IMR-90 (cell line): Measurements from ENCODE around the gene TMEM92. TPM values are rescaled to one million over a fixed set of nuclear protein-coding genes. Genes with fewer than 3 reads are reported as not detected.
A peak's percentile ranks its signal among the peaks of the same experiment; 100 is the strongest.

Experiments
- ATAC-seq: fragments of 200-7000 bp; cut with Tn5 transposase; 2 replicates; pipeline ENCODE4 v1.9.1; 2020; ENCODE audit warnings: low read depth, mild to moderate bottlenecking, moderate library complexity
- BruUV-seq: library from RNA; stranded (reverse); fragments of 400-500 nt; replicated peaks from 2 replicates; lab custom pipeline; 2021; lab: Mats Ljungman, UMichigan
- CTCF ChIA-PET: fragments of 300-600 bp; formaldehyde crosslinking; extraction: SDS; loops from one replicate; lab custom pipeline; 2021; ENCODE audit warnings: antibody characterized with exemption; lab: Yijun Ruan, JAX
- POLR2A ChIA-PET: fragments of 300-600 bp; sonication (Branson Sonifier 250); formaldehyde crosslinking; loops from one replicate; lab custom pipeline; 2022; ENCODE audit warnings: antibody characterized with exemption; ENCODE audit not compliant: unreplicated experiment; lab: Charles Lee
- DNase-seq: peaks from one replicate; pipeline ENCODE4 v3.0.0; 2013
- H2AFZ ChIP-seq: replicated peaks from 2 replicates; pipeline ENCODE3; 2013; ENCODE audit warnings: low read length, mild to moderate bottlenecking; ENCODE audit not compliant: poor library complexity
- H2AK5ac ChIP-seq: 2 replicates; pipeline ENCODE4 v1.6.1; 2013; ENCODE audit warnings: low read depth, low read length, inconsistent platforms
- H2AK9ac ChIP-seq: replicated peaks from 2 replicates; pipeline ENCODE3; 2013; ENCODE audit warnings: mild to moderate bottlenecking, low read depth, low read length, moderate library complexity; ENCODE audit not compliant: poor library complexity
- H2BK120ac ChIP-seq: 2 replicates; pipeline ENCODE4 v1.6.1; 2013; ENCODE audit warnings: low read depth, low read length, inconsistent platforms
- H2BK15ac ChIP-seq: 3 replicates; pipeline ENCODE4 v1.6.1; 2013; ENCODE audit warnings: low read depth, low read length, inconsistent platforms
- H2BK20ac ChIP-seq: 2 replicates; pipeline ENCODE4 v1.6.1; 2013; ENCODE audit warnings: low read depth, mild to moderate bottlenecking, inconsistent platforms, low read length, moderate library complexity
- H2BK5ac ChIP-seq: 2 replicates; pipeline ENCODE4 v1.6.1; 2013; ENCODE audit warnings: mild to moderate bottlenecking, low read depth, low read length, inconsistent platforms; ENCODE audit not compliant: poor library complexity, severe bottlenecking
- H3K14ac ChIP-seq: replicated peaks from 2 replicates; pipeline ENCODE4 v1.6.1; 2013; ENCODE audit warnings: low read depth, low read length, inconsistent platforms
- H3K18ac ChIP-seq: 2 replicates; pipeline ENCODE4 v1.6.1; 2013; ENCODE audit warnings: low read depth, low read length, control low read depth
- H3K23ac ChIP-seq: 2 replicates; pipeline ENCODE4 v1.6.1; 2013; ENCODE audit warnings: low read depth, low read length, inconsistent platforms
- H3K27ac ChIP-seq: 2 replicates; pipeline ENCODE4 v1.5.1; 2013; ENCODE audit warnings: mild to moderate bottlenecking, control low read depth, low read length; ENCODE audit not compliant: insufficient read depth
- H3K27me3 ChIP-seq: 2 replicates; pipeline ENCODE4 v1.6.1; 2013; ENCODE audit warnings: low read length; ENCODE audit not compliant: control insufficient read depth, insufficient read depth
- H3K36me3 ChIP-seq: 2 replicates; pipeline ENCODE4 v1.6.1; 2013; ENCODE audit warnings: low read length, mixed read lengths; ENCODE audit not compliant: control insufficient read depth, insufficient read depth
- H3K4ac ChIP-seq: 2 replicates; pipeline ENCODE4 v1.6.1; 2013; ENCODE audit warnings: low read depth, low read length, inconsistent platforms
- H3K4me1 ChIP-seq: 2 replicates; pipeline ENCODE4 v1.6.1; 2013; ENCODE audit warnings: low read length, mixed read lengths; ENCODE audit not compliant: control insufficient read depth, insufficient read depth
- H3K4me2 ChIP-seq: 2 replicates; pipeline ENCODE4 v1.6.1; 2013; ENCODE audit warnings: low read depth, mild to moderate bottlenecking, control low read depth, low read length, moderate library complexity
- H3K4me3 ChIP-seq: 2 replicates; pipeline ENCODE4 v1.5.1; 2013; ENCODE audit warnings: low read depth, mild to moderate bottlenecking, control low read depth, low read length, moderate library complexity; ENCODE audit not compliant: insufficient read depth
- H3K56ac ChIP-seq: 2 replicates; pipeline ENCODE4 v1.6.1; 2013; ENCODE audit warnings: low read length, inconsistent platforms; ENCODE audit not compliant: insufficient read depth; ENCODE audit errors: extremely low read depth
- H3K79me1 ChIP-seq, 2 experiments: 2 replicates each; pipeline ENCODE4 v1.6.1; 2013; ENCODE audit warnings: low read length in 2 of 2, inconsistent platforms in 1 of 2, low read depth in 1 of 2
- H3K9ac ChIP-seq: 2 replicates; pipeline ENCODE4 v1.6.1; 2013; ENCODE audit warnings: low read depth, low read length, control low read depth
- H3K9me1 ChIP-seq: 2 replicates; pipeline ENCODE4 v1.6.1; 2013; ENCODE audit warnings: low read length, inconsistent platforms; ENCODE audit not compliant: insufficient read depth
- H3K9me3 ChIP-seq: 2 replicates; pipeline ENCODE4 v1.6.1; 2013; ENCODE audit warnings: low read length; ENCODE audit not compliant: control insufficient read depth, insufficient read depth
- H4K20me1 ChIP-seq: 2 replicates; pipeline ENCODE4 v1.6.1; 2013; ENCODE audit warnings: low read length, inconsistent platforms; ENCODE audit not compliant: insufficient read depth
- H4K5ac ChIP-seq: 2 replicates; pipeline ENCODE4 v1.6.1; 2013; ENCODE audit warnings: mild to moderate bottlenecking, low read depth, low read length, control low read depth
- H4K8ac ChIP-seq, 2 experiments: 2 replicates each; pipeline ENCODE4 v1.6.1; 2013; ENCODE audit warnings: low read depth in 2 of 2, low read length in 2 of 2, control low read depth in 1 of 2, inconsistent platforms in 1 of 2
- H4K91ac ChIP-seq: 2 replicates; pipeline ENCODE4 v1.6.1; 2013; ENCODE audit warnings: low read depth, low read length, inconsistent platforms; ENCODE audit not compliant: insufficient read depth
- BHLHE40 ChIP-seq: fragments of 150-350 bp; IDR thresholded peaks from 2 replicates; pipeline ENCODE4 v1.6.1; 2016; ENCODE audit warnings: mild to moderate bottlenecking, low read depth, low read length
- CEBPB ChIP-seq: IDR thresholded peaks from 2 replicates; pipeline ENCODE4 v1.6.1; 2012; ENCODE audit warnings: low read depth, low read length, improper control_type of control experiment
- CHD1 ChIP-seq: IDR thresholded peaks from 2 replicates; pipeline ENCODE4 v1.6.1; 2012; ENCODE audit warnings: low read depth, low read length, improper control_type of control experiment
- CTCF ChIP-seq: conservative IDR thresholded peaks from 2 replicates; pipeline ENCODE4 v1.5.1; 2012; ENCODE audit warnings: mild to moderate bottlenecking, low read depth, low read length, improper control_type of control experiment
- ELK1 ChIP-seq: fragments of 150-350 bp; IDR thresholded peaks from 2 replicates; pipeline ENCODE4 v1.6.1; 2016; ENCODE audit warnings: low read depth, mild to moderate bottlenecking, low read length, moderate library complexity, borderline replicate concordance
- FOS ChIP-seq: fragments of 150-350 bp; IDR thresholded peaks from 2 replicates; pipeline ENCODE4 v1.6.1; 2016; ENCODE audit warnings: low read depth, low read length
- MAFK ChIP-seq: IDR thresholded peaks from 2 replicates; pipeline ENCODE4 v1.6.1; 2012; ENCODE audit warnings: low read depth, low read length, improper control_type of control experiment
- MAZ ChIP-seq: IDR thresholded peaks from 2 replicates; pipeline ENCODE4 v1.6.1; 2012; ENCODE audit warnings: low read depth, mild to moderate bottlenecking, low read length, improper control_type of control experiment, moderate library complexity, borderline replicate concordance
- MXI1 ChIP-seq: IDR thresholded peaks from 2 replicates; pipeline ENCODE4 v1.6.1; 2012; ENCODE audit warnings: low read depth, mild to moderate bottlenecking, low read length, moderate library complexity, borderline replicate concordance
- NFE2L2 ChIP-seq: fragments of 150-350 bp; IDR thresholded peaks from 2 replicates; pipeline ENCODE4 v1.6.1; 2016; ENCODE audit warnings: low read depth, mild to moderate bottlenecking, low read length
- POLR2A ChIP-seq: IDR thresholded peaks from 2 replicates; pipeline ENCODE4 v1.6.1; 2012; ENCODE audit warnings: mild to moderate bottlenecking, low read depth, low read length
- RAD21 ChIP-seq: IDR thresholded peaks from 2 replicates; pipeline ENCODE4 v1.6.1; 2012; ENCODE audit warnings: low read length, improper control_type of control experiment
- RCOR1 ChIP-seq: IDR thresholded peaks from 2 replicates; pipeline ENCODE4 v1.6.1; 2012; ENCODE audit warnings: mild to moderate bottlenecking, low read length, improper control_type of control experiment; ENCODE audit not compliant: insufficient replicate concordance
- RFX5 ChIP-seq: IDR thresholded peaks from 2 replicates; pipeline ENCODE4 v1.8.0; 2012; ENCODE audit warnings: low read depth, mild to moderate bottlenecking, low read length, moderate library complexity
- SMC3 ChIP-seq: fragments of 150-350 bp; IDR thresholded peaks from 2 replicates; pipeline ENCODE4 v1.6.1; 2016; ENCODE audit warnings: low read depth, mild to moderate bottlenecking, antibody characterized with exemption, low read length, moderate library complexity
- USF2 ChIP-seq: fragments of 150-350 bp; IDR thresholded peaks from 2 replicates; pipeline ENCODE4 v1.6.1; 2017; ENCODE audit warnings: mild to moderate bottlenecking, antibody characterized with exemption, low read length, low read depth
- WGBS, 2 experiments: methylation state at CpG; one replicate each; pipeline versions ENCODE4 v1.1.5 to v1.1.7; 2013; ENCODE audit warnings: missing lambda C conversion rate in 2 of 2; ENCODE audit not compliant: insufficient read length in 1 of 2; ENCODE audit errors: extremely low coverage in 2 of 2; 5-methylcytosine and 5-hydroxymethylcytosine counted together
- dilution Hi-C: fragments of 300-500 bp; cut with HindIII; formaldehyde crosslinking; loops from one replicate; pipeline ENCODE4 v1.14.3; 2018; ENCODE audit warnings: low sequenced_read_pairs; ENCODE audit not compliant: unreplicated experiment
- in situ Hi-C: fragments of 300-500 bp; cut with MboI; formaldehyde crosslinking; loops from 3 replicates; pipeline ENCODE4 v1.14.3; 2019; ENCODE audit warnings: low sequenced_read_pairs, inconsistent platforms, mixed read lengths
- intact Hi-C: fragments of 100-400 bp; cut with micrococcal nuclease; formaldehyde crosslinking; loops from 2 replicates; pipeline ENCODE4 v1.10.0; 2022
- polyA plus RNA-seq, 3 experiments: library from polyadenylated mRNA; depleted of rRNA; stranded (reverse); fragments of >200 nt; gene quantifications; 2 replicates each; pipeline ENCODE4 v1.2.3, GENCODE V29; 2012; ENCODE audit warnings: low replicate concordance in 1 of 3
- total RNA-seq: library from RNA; depleted of rRNA; stranded (reverse); fragments of >200 nt; gene quantifications from 2 replicates; pipeline ENCODE4 v1.2.3, GENCODE V29; 2012

TMEM92 gene
- total and polyA plus RNA-seq, 2 of the 4 experiments (the other 2 are of a cell fraction) = 0.18 to 1.7 TPM

- no CpG with 5 or more reads among the region's 7 CpGs for WGBS, 2 experiments
- no peaks in the 10 kb centered on the region for H3K9me3 ChIP-seq
- H4K5ac ChIP-seq = no peak overlapping the region
- no peak overlapping the region for H2BK5ac ChIP-seq
- no peak overlapping the region for H2BK20ac ChIP-seq
- intact Hi-C loops (loop anchor here (1.0 kb wide), 3 partner anchors 128 to 203 kb away; no protein-coding TSS in a partner anchor), dilution Hi-C loops (no loop called here), in situ Hi-C loops (loop anchor here (5.0 kb wide), 1 partner anchor 205 kb away; no protein-coding TSS in a partner anchor)
- H3K23ac ChIP-seq = no peak overlapping the region
- no peak overlapping the region for H3K4me3 ChIP-seq
- H3K18ac ChIP-seq = no peak overlapping the region
- H4K20me1 ChIP-seq = no peaks in the 10 kb centered on the region
- H3K4ac ChIP-seq = no peak overlapping the region
- ChIA-PET POLR2A (no interaction called here), CTCF (interaction anchor here (0.6 to 8.3 kb wide), 10 partner anchors 9 to 203 kb away, joined by 3 to 54 read pairs (median 4); partner anchors contain the start of gene TMEM92)
- H3K4me1 ChIP-seq = no peaks in the 10 kb centered on the region; the same call in none of the 2 replicates
- H3K27ac ChIP-seq = no peak overlapping the region
- no peaks in the 10 kb centered on the region for H3K36me3 ChIP-seq
- no peak overlapping the region for H3K14ac ChIP-seq
- TF ChIP-seq MAFK = no peak
- TF ChIP-seq POLR2A = 0 out of 2 replicates have a peak, but pooled peaks have one; percentile 47
- TF ChIP-seq CEBPB = no peak
- peak; percentile 98 for TF ChIP-seq RAD21
- TF ChIP-seq CTCF = peak; percentile 95
- TF ChIP-seq NFE2L2 = no peak
- TF ChIP-seq BHLHE40 = no peak
- peak; percentile 96 for TF ChIP-seq SMC3
- no peak for TF ChIP-seq MXI1
- no peak for TF ChIP-seq RCOR1
- TF ChIP-seq CHD1 = no peak
- TF ChIP-seq FOS = no peak
- no peak for TF ChIP-seq MAZ
- TF ChIP-seq RFX5 = no peak
- TF ChIP-seq ELK1 = no peak
- TF ChIP-seq USF2 = no peak
- ATAC-seq (peak; percentile 91), DNase-seq (peak; percentile 63)
- no peak overlapping the region for H3K4me2 ChIP-seq
- H4K91ac ChIP-seq = no peak overlapping the region; the same call in 1 of the 2 replicates
- H3K27me3 ChIP-seq = no peaks in the 10 kb centered on the region
- no peaks in the 10 kb centered on the region for H3K9me1 ChIP-seq
- peak overlapping the region; percentile 42; the same call in 1 of the 3 replicates for H2BK15ac ChIP-seq
- H2AFZ ChIP-seq = peak overlapping the region; percentile 67
- H3K9ac ChIP-seq = no peak overlapping the region
- no peaks in the 10 kb centered on the region for H3K79me1 ChIP-seq
- no peak overlapping the region for H4K8ac ChIP-seq
- peak overlapping the region; percentile 65 for H2AK9ac ChIP-seq
- no TSS peak for BruUV-seq
- H2AK5ac ChIP-seq = peak overlapping the region; percentile 95
- no peak overlapping the region for H3K56ac ChIP-seq
- no peak overlapping the region for H2BK120ac ChIP-seq
Measured at GRCh38 chr17:50297407-50297865, 23.2 kb downstream of the TMEM92 start.
